DOHH2 (cell line): ENCODE results near the gene YIPF5.

Experiments used
- CTCF ChIP-seq: fragments of 200-600 bp; sonication (generic); IDR thresholded peaks from one replicate; pipeline ENCODE4 v1.5.1; 2014; ENCODE audit warnings: antibody characterized with exemption, mild to moderate bottlenecking, low read depth, low read length; ENCODE audit not compliant: poor library complexity, severe bottlenecking
- EZH2phosphoT487 ChIP-seq: fragments of 200-600 bp; sonication (generic); IDR thresholded peaks from 2 replicates; pipeline ENCODE4 v1.6.1; 2017; ENCODE audit warnings: borderline replicate concordance, mild to moderate bottlenecking, antibody characterized with exemption, low read length, moderate library complexity, mixed read lengths

DNA sequence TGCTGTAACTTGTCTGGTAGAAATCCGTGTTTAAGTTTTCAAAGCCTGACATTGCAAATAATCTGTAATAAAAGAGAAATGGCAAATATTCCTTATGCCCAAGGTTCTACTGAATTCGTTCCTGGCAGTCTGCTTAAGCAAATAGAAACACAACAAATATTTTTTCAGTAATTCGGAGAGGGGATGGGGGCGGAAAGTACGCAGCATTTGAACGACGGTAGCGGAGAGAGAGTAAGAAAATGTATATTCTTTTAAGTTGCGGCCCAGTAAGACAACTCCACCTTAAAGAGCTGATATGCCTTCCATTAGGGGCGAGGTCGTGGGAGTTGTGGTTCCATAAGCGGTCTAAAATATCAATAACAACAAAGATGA, 569 bp downstream of the YIPF5 start:
- no peak for TF ChIP-seq CTCF
- TF ChIP-seq EZH2phosphoT487: no peak
